Stimulated activated CD8-positive, alpha-beta memory T cell treated with anti-CD3 and anti-CD28 coated beads, Interleukin-15, amount 100 ng/mL, for 1 hour (primary cell): ENCODE data around the gene ARTN.

Experiments
- DNase-seq: peaks from one replicate; pipeline ENCODE4 v3.0.0-alpha.2; 2020; ENCODE audit warnings: low read depth

The ARTN gene

GRCh38 chr1:43947874-43948437 lies 14.4 kb downstream of the ARTN start:
- DNase-seq, result no peak

GRCh38 chr1:43949678-43950077 lies 16.1 kb downstream of the ARTN start:
- no peak for DNase-seq

GRCh38 chr1:43951021-43951985 lies 17.7 kb downstream of the ARTN start:
- no peak for DNase-seq

- no peak for DNase-seq
Measured at GRCh38 chr1:43952731-43953346, 19.2 kb downstream of the ARTN start.

- DNase-seq, result no peak
Measured at GRCh38 chr1:43953361-43953760, 19.8 kb downstream of the ARTN start.

GRCh38 chr1:43954036-43954435 lies 20.4 kb downstream of the ARTN start:
- no peak for DNase-seq

- no peak for DNase-seq
Measured at GRCh38 chr1:43956234-43956633, 22.6 kb downstream of the ARTN start.

GRCh38 chr1:43957407-43958040 lies 23.9 kb downstream of the ARTN start:
- DNase-seq, result no peak

- DNase-seq, result no peak
Measured at GRCh38 chr1:43958351-43959255, 25.0 kb downstream of the ARTN start.

- DNase-seq, result no peak
Measured at GRCh38 chr1:43960798-43961197, 27.2 kb downstream of the ARTN start.

- no peak for DNase-seq
Measured at GRCh38 chr1:43961692-43962091, 28.1 kb downstream of the ARTN start.

- DNase-seq, result no peak
Measured at GRCh38 chr1:43962324-43962723, 28.7 kb downstream of the ARTN start.

GRCh38 chr1:43963006-43963405 lies 29.4 kb downstream of the ARTN start:
- DNase-seq, result no peak

GRCh38 chr1:43963890-43964289 lies 30.3 kb downstream of the ARTN start:
- DNase-seq, result no peak

GRCh38 chr1:43965316-43965715 lies 31.7 kb downstream of the ARTN start:
- no peak for DNase-seq

- DNase-seq, result no peak
Measured at GRCh38 chr1:43968348-43968948, 34.8 kb downstream of the ARTN start.

GRCh38 chr1:43969416-43969745 lies 35.8 kb downstream of the ARTN start:
- DNase-seq, result no peak

- DNase-seq, result peak; percentile 93
Measured at GRCh38 chr1:43969746-43970466, 36.3 kb downstream of the ARTN start, which contains the start of gene DPH2. TSS of gene DPH2 (plus strand) at chr1:43970010. CDS start at chr1:43970176, 166 bp downstream.

- DNase-seq, result no peak
Measured at GRCh38 chr1:43970502-43970901, 36.9 kb downstream of the ARTN start.

- no peak for DNase-seq
Measured at GRCh38 chr1:43970911-43971310, 37.3 kb downstream of the ARTN start.
